ENCODE data around the gene NFILZ.
A peak's percentile ranks its signal among the peaks of the same experiment; 100 is the strongest.
"Not testable (repeated sequence)": the region's sequence is repeated elsewhere in the genome, so short reads cannot be mapped to it uniquely, and the experiment has no call there.

NFILZ gene

DNA sequence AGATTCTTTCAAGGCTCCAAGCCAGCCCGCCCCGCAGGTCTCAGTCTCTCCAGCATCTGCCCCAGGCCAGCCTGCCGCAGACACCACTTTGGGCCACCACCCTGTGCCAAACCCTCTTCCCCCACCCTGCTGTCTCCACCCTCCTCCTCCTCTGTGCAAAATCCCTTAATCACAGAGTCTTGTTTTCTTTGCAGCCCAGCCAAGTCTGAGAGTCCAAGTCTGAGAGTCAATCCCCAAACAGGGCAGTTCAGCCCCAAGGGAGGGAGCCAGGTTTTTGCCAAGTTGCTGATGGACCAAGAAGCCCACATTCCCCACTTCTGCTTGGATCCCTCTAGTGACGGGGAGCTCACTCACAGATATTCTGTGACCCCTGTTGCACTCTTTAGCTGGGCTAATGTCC, 23.0 kb upstream of the NFILZ start:
- H3K27ac Mint-ChIP-seq: no peak overlapping the region
- no peaks in the 10 kb centered on the region for H3K9me3 Mint-ChIP-seq
- DNase-seq (ENCODE audit: low spot score in 2 of 2): no peak
- no peak overlapping the region for H3K4me3 Mint-ChIP-seq
- peaks cover 8% of the 10 kb centered on the region for H3K36me3 Mint-ChIP-seq
- peaks cover 19% of the 10 kb centered on the region for H3K4me1 Mint-ChIP-seq
- H3K27me3 Mint-ChIP-seq: peaks cover 35% of the 10 kb centered on the region
- ATAC-seq (ENCODE audit: low read depth): no peak

DNA sequence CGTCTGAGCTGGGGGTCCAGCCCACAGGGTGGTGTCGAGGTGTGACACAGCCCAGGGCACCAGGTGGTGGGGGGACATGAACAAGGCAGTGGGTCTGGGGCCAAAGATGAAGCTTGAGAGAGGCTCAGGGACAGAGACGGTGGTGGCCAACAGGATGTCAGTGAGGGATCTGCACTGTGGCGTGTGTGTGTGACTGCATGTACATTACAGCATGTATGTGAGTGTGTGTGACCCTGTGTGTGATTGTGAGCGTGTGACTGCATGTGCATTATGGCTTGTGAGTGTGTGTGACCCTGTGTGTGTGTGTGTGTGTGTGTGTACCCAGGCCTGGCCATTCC, 21.5 kb upstream of the NFILZ start:
- peaks cover 33% of the 10 kb centered on the region for H3K27me3 Mint-ChIP-seq
- H3K36me3 Mint-ChIP-seq: peaks cover 8% of the 10 kb centered on the region
- no peak for DNase-seq (ENCODE audit: low spot score in 2 of 2)
- peaks cover 19% of the 10 kb centered on the region for H3K4me1 Mint-ChIP-seq
- no peaks in the 10 kb centered on the region for H3K9me3 Mint-ChIP-seq
- ATAC-seq (ENCODE audit: low read depth): no peak
- H3K27ac Mint-ChIP-seq: no peak overlapping the region
- H3K4me3 Mint-ChIP-seq: peak overlapping the region; percentile 46

- Mint-ChIP-seq H3K36me3 (peaks cover 8% of the 10 kb centered on the region), H3K27ac (peak overlapping the region; percentile 19), H3K4me1 (peaks cover 19% of the 10 kb centered on the region), H3K27me3 (peaks cover 33% of the 10 kb centered on the region), H3K9me3 (no peaks in the 10 kb centered on the region), H3K4me3 (peak overlapping the region; percentile 72)
- DNase-seq (ENCODE audit: low spot score in 2 of 2): no peak
- no peak for ATAC-seq (ENCODE audit: low read depth)
Observed at GRCh38 chr19:8609279-8610040, 21.0 kb upstream of the NFILZ start.

DNA sequence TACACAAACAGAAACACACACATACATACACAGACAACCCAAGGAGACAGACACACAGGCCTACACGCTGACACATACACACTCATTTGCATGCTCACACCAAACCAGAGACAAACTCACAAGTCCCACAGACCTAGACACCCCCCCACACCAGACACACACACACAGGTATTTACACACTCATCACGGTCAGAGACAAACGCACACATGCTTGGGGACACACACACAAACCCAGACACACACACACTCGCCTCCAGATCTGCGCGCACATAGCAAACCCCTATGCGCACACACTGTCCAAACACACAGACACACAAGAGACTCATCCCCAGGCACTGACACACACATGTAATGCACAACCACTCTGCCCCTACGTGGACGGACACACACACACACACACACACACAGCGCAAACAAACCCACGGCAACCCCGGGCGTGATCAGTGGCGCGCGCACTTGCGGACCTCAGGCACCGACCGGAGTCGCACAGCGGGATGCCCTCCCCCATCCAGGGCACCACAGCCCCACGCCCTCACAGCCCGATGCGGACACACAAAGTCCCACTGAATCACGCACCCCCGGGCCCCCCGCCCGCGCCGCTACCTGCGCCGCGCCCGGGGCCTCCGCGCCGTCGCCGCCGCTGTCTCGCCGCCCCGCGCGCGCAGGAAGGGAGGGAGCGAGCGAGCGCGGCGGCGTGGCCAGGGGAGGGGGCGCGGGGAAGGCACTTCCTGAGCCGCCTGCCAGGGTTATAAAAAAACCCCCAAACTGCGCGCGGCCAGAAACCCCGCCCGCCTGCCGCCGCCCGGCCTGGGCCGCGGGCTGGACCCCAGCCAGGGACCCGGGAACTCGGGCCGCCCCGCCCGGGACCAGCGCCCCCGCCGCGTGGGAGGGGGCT, 20.1 kb upstream of the NFILZ start, which contains the start of gene ADAMTS10:
ADAMTS10 (minus strand) TSS at position 675 of the 895 bp plus-strand sequence. CDS start 5,005 bp downstream, outside the sequence.
- Mint-ChIP-seq H3K4me1 (peaks cover 19% of the 10 kb centered on the region), H3K4me3 (peak within 1 kb of the TSS; percentile 72), H3K27ac (peak within 1 kb of the TSS; percentile 19), H3K36me3 (peaks cover 6% of the 10 kb centered on the region), H3K9me3 (peaks cover 1% of the 10 kb centered on the region), H3K27me3 (peaks cover 36% of the 10 kb centered on the region)
- ATAC-seq (ENCODE audit: low read depth) (peak; percentile 37), DNase-seq (ENCODE audit: low spot score in 2 of 2) (no peak)

- Mint-ChIP-seq H3K27me3 (peaks cover 39% of the 10 kb centered on the region), H3K4me3 (no peak overlapping the region), H3K27ac (no peak overlapping the region), H3K9me3 (peaks cover 1% of the 10 kb centered on the region), H3K36me3 (peaks cover 6% of the 10 kb centered on the region), H3K4me1 (peaks cover 19% of the 10 kb centered on the region)
- ATAC-seq (ENCODE audit: low read depth) (no peak), DNase-seq (ENCODE audit: low spot score in 2 of 2) (no peak)
Observed at GRCh38 chr19:8610936-8611300, 19.5 kb upstream of the NFILZ start.

- H3K4me1 Mint-ChIP-seq: peaks cover 19% of the 10 kb centered on the region
- peaks cover 1% of the 10 kb centered on the region for H3K9me3 Mint-ChIP-seq
- H3K27me3 Mint-ChIP-seq: peaks cover 39% of the 10 kb centered on the region
- H3K27ac Mint-ChIP-seq: no peak overlapping the region
- H3K4me3 Mint-ChIP-seq: no peak overlapping the region
- no peak for ATAC-seq (ENCODE audit: low read depth)
- peaks cover 6% of the 10 kb centered on the region for H3K36me3 Mint-ChIP-seq
- no peak for DNase-seq (ENCODE audit: low spot score in 2 of 2)
Observed at GRCh38 chr19:8611391-8611876, 19.0 kb upstream of the NFILZ start.

GRCh38 chr19:8611877-8612806, 18.3 kb upstream of the NFILZ start:
- DNase-seq (ENCODE audit: low spot score in 2 of 2) (no peak), ATAC-seq (ENCODE audit: low read depth) (peak; percentile 26)
- H3K4me3 Mint-ChIP-seq: peak overlapping the region; percentile 33

DNA sequence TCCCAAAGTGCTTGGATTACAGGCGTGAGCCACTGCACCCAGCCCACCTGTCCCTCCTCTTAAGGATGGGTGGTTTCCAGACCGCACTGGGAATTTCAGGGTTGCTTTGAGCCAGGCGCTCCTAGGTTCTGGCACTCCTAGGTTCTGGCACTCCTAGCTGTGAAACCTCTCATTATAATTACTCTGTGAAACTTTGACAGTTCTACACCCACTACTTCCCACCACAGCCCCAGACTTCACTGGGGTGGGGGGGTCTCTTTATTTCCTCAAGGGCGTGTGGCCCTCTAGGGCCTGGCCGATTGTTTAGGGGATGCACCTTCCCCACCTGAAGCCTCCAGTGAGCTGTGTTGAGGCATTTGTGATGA, 17.6 kb upstream of the NFILZ start:
- ATAC-seq (ENCODE audit: low read depth): peak; percentile 22
- no peak overlapping the region for H3K4me3 Mint-ChIP-seq
- no peak overlapping the region for H3K27ac Mint-ChIP-seq

More at GRCh38 chr19:8611877-8612806, 18.3 kb upstream of the NFILZ start:
- Mint-ChIP-seq H3K27me3 (peaks cover 35% of the 10 kb centered on the region), H3K27ac (no peak overlapping the region), H3K9me3 (peaks cover 1% of the 10 kb centered on the region), H3K4me1 (peaks cover 19% of the 10 kb centered on the region), H3K36me3 (peaks cover 6% of the 10 kb centered on the region)

GRCh38 chr19:8614455-8614854, 16.0 kb upstream of the NFILZ start:
- H3K36me3 Mint-ChIP-seq: peaks cover 6% of the 10 kb centered on the region
- H3K4me3 Mint-ChIP-seq: no peak overlapping the region
- H3K27me3 Mint-ChIP-seq: peaks cover 15% of the 10 kb centered on the region
- H3K4me1 Mint-ChIP-seq: peaks cover 8% of the 10 kb centered on the region
- ATAC-seq (ENCODE audit: low read depth) (no peak), DNase-seq (ENCODE audit: low spot score in 2 of 2) (no peak)
- peaks cover 1% of the 10 kb centered on the region for H3K9me3 Mint-ChIP-seq
- H3K27ac Mint-ChIP-seq: no peak overlapping the region

More for the DNA sequence above, 17.6 kb upstream of the NFILZ start:
- peaks cover 1% of the 10 kb centered on the region for H3K9me3 Mint-ChIP-seq
- H3K4me1 Mint-ChIP-seq: peaks cover 19% of the 10 kb centered on the region
- H3K36me3 Mint-ChIP-seq: peaks cover 6% of the 10 kb centered on the region
- DNase-seq (ENCODE audit: low spot score in 2 of 2): no peak
- H3K27me3 Mint-ChIP-seq: peaks cover 29% of the 10 kb centered on the region

GRCh38 chr19:8615024-8615423, 15.4 kb upstream of the NFILZ start:
- Mint-ChIP-seq H3K4me1 (peaks cover 4% of the 10 kb centered on the region), H3K9me3 (peaks cover 1% of the 10 kb centered on the region), H3K27me3 (peaks cover 11% of the 10 kb centered on the region), H3K4me3 (no peak overlapping the region), H3K36me3 (peaks cover 2% of the 10 kb centered on the region), H3K27ac (no peak overlapping the region)
- no peak for ATAC-seq (ENCODE audit: low read depth)
- DNase-seq (ENCODE audit: low spot score in 2 of 2): no peak

GRCh38 chr19:8615813-8616596, 14.4 kb upstream of the NFILZ start:
- no peak overlapping the region for H3K27ac Mint-ChIP-seq

DNA sequence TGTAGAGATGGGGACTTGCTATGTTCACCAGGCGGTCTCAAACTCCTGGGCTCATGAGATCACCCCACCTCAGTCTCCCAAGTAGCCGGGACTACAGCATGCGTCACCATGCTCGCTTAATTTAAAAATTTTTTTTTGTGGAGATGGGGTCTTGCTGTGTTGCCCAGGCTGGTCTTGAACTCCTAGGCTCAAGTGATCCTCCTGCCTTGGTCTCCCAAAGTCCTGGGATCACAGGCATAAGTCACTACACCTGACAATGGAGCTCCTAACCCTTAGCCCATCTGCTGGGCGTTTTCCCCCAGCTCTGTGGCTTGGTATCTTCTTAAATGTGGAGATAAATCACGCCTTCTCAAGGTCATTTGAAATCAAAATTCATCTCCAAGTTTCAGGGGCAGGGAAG, 13.6 kb upstream of the NFILZ start:
- H3K4me3 Mint-ChIP-seq: no peak overlapping the region
- H3K9me3 Mint-ChIP-seq: peaks cover 1% of the 10 kb centered on the region
- H3K27ac Mint-ChIP-seq: no peak overlapping the region
- H3K36me3 Mint-ChIP-seq: no peaks in the 10 kb centered on the region
- DNase-seq (ENCODE audit: low spot score in 2 of 2): no peak
- H3K4me1 Mint-ChIP-seq: no peaks in the 10 kb centered on the region
- peaks cover 16% of the 10 kb centered on the region for H3K27me3 Mint-ChIP-seq
- no peak for ATAC-seq (ENCODE audit: low read depth)

More at GRCh38 chr19:8615813-8616596, 14.4 kb upstream of the NFILZ start:
- no peaks in the 10 kb centered on the region for H3K36me3 Mint-ChIP-seq
- no peak for DNase-seq (ENCODE audit: low spot score in 2 of 2)
- H3K27me3 Mint-ChIP-seq: peaks cover 15% of the 10 kb centered on the region
- H3K4me3 Mint-ChIP-seq: no peak overlapping the region
- H3K4me1 Mint-ChIP-seq: no peaks in the 10 kb centered on the region
- H3K9me3 Mint-ChIP-seq: peaks cover 1% of the 10 kb centered on the region
- no peak for ATAC-seq (ENCODE audit: low read depth)

GRCh38 chr19:8617325-8617724, 13.1 kb upstream of the NFILZ start:
- not testable (repeated sequence) for H3K4me3 Mint-ChIP-seq; H3K9me3 Mint-ChIP-seq; H3K4me1 Mint-ChIP-seq; H3K27ac Mint-ChIP-seq; ATAC-seq (ENCODE audit: low read depth); H3K36me3 Mint-ChIP-seq; DNase-seq (ENCODE audit: low spot score in 2 of 2)
- H3K27me3 Mint-ChIP-seq: peaks cover 16% of the 10 kb centered on the region
